ENCODE measurements around the gene PPP1R14D. TPM values are rescaled to one million over a fixed set of nuclear protein-coding genes. Genes with fewer than 3 reads are reported as not detected.

Gene PPP1R14D
- total RNA-seq, 1 experiment from 2014 or later: not detected

DNA sequence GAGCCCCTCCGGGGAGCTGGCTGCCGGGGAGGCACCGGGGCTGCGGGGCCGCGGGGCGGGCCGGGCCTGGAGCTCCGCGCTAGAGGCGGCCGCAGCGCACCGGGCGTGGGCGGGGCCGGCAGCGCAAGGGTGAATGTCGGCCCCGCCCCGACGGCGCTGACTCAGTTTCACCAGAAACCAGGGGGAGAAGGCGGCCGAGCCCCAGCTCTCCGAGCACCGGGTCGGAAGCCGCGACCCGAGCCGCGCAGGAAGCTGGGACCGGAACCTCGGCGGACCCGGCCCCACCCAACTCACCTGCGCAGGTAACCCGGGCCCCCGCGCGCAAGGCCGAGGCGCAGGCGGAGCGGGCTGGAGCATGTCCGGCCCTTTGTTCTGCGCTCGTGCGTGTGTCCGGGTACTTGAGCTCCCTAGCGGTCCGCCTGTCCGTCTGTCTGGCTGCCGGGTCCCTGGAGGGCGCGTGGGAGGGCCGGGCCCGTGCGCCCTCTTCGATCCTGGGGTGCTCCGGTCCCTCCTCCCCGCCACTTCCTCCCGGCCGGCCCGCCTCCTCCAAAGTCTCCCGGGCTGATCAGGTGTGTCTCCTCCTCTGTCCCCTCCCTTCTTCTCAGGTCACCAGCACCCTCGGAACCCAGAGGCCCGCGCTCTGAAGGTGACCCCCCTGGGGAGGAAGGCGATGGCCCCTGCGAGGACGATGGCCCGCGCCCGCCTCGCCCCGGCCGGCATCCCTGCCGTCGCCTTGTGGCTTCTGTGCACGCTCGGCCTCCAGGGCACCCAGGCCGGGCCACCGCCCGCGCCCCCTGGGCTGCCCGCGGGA lies 15.6 kb upstream of the PPP1R14D start, which contains the start of gene SPINT1:
Gene SPINT1 (plus strand): TSS at position 164 of the 811 bp plus-strand sequence. CDS start 507 bp downstream, at position 671.
- H2AFZ ChIP-seq (ENCODE audit: low read length): no peak within 1 kb of the TSS
- H3K27ac Mint-ChIP-seq: peak within 1 kb of the TSS; percentile 40 to 95 (median 87); a peak in 6 of 7 replicates
- TF ChIP-seq, protein P1, sequence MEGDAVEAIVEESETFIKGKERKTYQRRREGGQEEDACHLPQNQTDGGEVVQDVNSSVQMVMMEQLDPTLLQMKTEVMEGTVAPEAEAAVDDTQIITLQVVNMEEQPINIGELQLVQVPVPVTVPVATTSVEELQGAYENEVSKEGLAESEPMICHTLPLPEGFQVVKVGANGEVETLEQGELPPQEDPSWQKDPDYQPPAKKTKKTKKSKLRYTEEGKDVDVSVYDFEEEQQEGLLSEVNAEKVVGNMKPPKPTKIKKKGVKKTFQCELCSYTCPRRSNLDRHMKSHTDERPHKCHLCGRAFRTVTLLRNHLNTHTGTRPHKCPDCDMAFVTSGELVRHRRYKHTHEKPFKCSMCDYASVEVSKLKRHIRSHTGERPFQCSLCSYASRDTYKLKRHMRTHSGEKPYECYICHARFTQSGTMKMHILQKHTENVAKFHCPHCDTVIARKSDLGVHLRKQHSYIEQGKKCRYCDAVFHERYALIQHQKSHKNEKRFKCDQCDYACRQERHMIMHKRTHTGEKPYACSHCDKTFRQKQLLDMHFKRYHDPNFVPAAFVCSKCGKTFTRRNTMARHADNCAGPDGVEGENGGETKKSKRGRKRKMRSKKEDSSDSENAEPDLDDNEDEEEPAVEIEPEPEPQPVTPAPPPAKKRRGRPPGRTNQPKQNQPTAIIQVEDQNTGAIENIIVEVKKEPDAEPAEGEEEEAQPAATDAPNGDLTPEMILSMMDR (conservative IDR thresholded peaks at IDR 0.05): no peak; the same call in 2 of the 3 replicates
- no peak within 1 kb of the TSS for H4K5ac ChIP-seq (ENCODE audit: insufficient read length, low read depth, low read length)
- no peak within 1 kb of the TSS for H2BK120ac ChIP-seq (ENCODE audit: low read depth, low read length, poor library complexity, severe bottlenecking)
- H3K4me3 Mint-ChIP-seq: peak within 1 kb of the TSS; percentile 94
- no peaks in the 10 kb centered on the region for H3K27me3 ChIP-seq (ENCODE audit: insufficient read depth, low read length)
- H3K23me2 ChIP-seq (ENCODE audit: insufficient read length, low read depth, low read length, poor library complexity, severe bottlenecking): peaks cover 11% of the 10 kb centered on the region
- H2BK12ac ChIP-seq (ENCODE audit: insufficient read length, low read depth, low read length): no peak within 1 kb of the TSS
- H4K91ac ChIP-seq (ENCODE audit: insufficient read length, low read depth, low read length): no peak within 1 kb of the TSS
- peak within 1 kb of the TSS; percentile 52 for H3K18ac ChIP-seq (ENCODE audit: insufficient read length, low read depth, low read length)
- H3K4me1 Mint-ChIP-seq: peaks cover 41% of the 10 kb centered on the region in 2 experiments
- H3K9ac ChIP-seq (ENCODE audit: extremely low read depth, insufficient read length, low read length): peak within 1 kb of the TSS; percentile 56
- no peak within 1 kb of the TSS for H2AK5ac ChIP-seq (ENCODE audit: insufficient read length, low read length)
- no peak within 1 kb of the TSS for H3K23ac ChIP-seq (ENCODE audit: insufficient read length, low read depth, low read length)
- H3K9me3 Mint-ChIP-seq: no peaks in the 10 kb centered on the region
- H3T11ph ChIP-seq (ENCODE audit: low read length): no peak within 1 kb of the TSS
- H3K36me3 Mint-ChIP-seq (ENCODE audit: insufficient read depth in 1 of 3, low read depth in 3 of 3): peaks cover 16 to 32% (median 24%) of the 10 kb centered on the region in 3 experiments
- H3K56ac ChIP-seq (ENCODE audit: insufficient read length, low read depth, low read length): no peak within 1 kb of the TSS
- H3K27ac ChIP-seq (ENCODE audit: insufficient read length, low read depth, low read length): no peak within 1 kb of the TSS
- peaks cover 5% of the 10 kb centered on the region for H3K79me1 ChIP-seq (ENCODE audit: insufficient read depth, low read depth, low read length, poor library complexity, severe bottlenecking)
- no peak within 1 kb of the TSS for H3K4ac ChIP-seq (ENCODE audit: low read depth, low read length)
- peaks cover 4% of the 10 kb centered on the region for H3K27me3 Mint-ChIP-seq (ENCODE audit: low read depth)
- H3K14ac ChIP-seq (ENCODE audit: insufficient read depth, low read length): peak within 1 kb of the TSS; percentile 76
- no peaks in the 10 kb centered on the region for H3K9me3 ChIP-seq (ENCODE audit: control insufficient read depth, low read depth, low read length)
- no peaks in the 10 kb centered on the region for H4K20me1 ChIP-seq (ENCODE audit: control insufficient read depth, insufficient read depth, insufficient read length)
- no peak within 1 kb of the TSS for H2BK20ac ChIP-seq (ENCODE audit: low read depth, low read length, poor library complexity, severe bottlenecking)
- no CpG with 5 or more reads among the region's 89 CpGs for WGBS (ENCODE audit: extremely low coverage, insufficient read length, low lambda C conversion rate)
- peaks cover 8% of the 10 kb centered on the region; the same call in 1 of the 2 replicates for H3K79me2 ChIP-seq (ENCODE audit: insufficient read depth, low read length)
- no peak within 1 kb of the TSS for H2BK15ac ChIP-seq (ENCODE audit: low read depth, low read length)
- H3K4me1 ChIP-seq (ENCODE audit: insufficient read depth, low read length): peaks cover 17% of the 10 kb centered on the region
- H4K8ac ChIP-seq (replicated peaks; ENCODE audit: insufficient read length, low read depth, low read length): no peak within 1 kb of the TSS
- H2BK5ac ChIP-seq (ENCODE audit: insufficient read length, low read length): no peak within 1 kb of the TSS
- peak within 1 kb of the TSS; percentile 95 for H3K4me2 ChIP-seq (ENCODE audit: insufficient read depth, insufficient read length, low read length)
- peak; percentile 63 for DNase-seq

Data from H9 (cell line).